Thyroid gland (tissue), 4 donors: ENCODE results near the gene PPP2R3A. TPM values are rescaled to one million over a fixed set of nuclear protein-coding genes. Genes with fewer than 3 reads are reported as not detected.

Experiments used
- DNase-seq, 2 donors: peaks; one replicate each; pipeline ENCODE4 v3.0.0-alpha.2; 2019
- H3K27ac ChIP-seq, 3 donors: fragments of 200-600 bp; sonication (generic); 1 replicate in 2 of 3; 2 replicates in 1 of 3; pipeline ENCODE4 v1.5.1; 2016 to 2019; ENCODE audit warnings: mild to moderate bottlenecking in 1 of 3, moderate library complexity in 1 of 3
- H3K27me3 ChIP-seq: fragments of 200-600 bp; sonication (generic); one replicate; pipeline ENCODE4 v1.5.1; 2019
- H3K36me3 ChIP-seq, 2 donors: fragments of 200-600 bp; sonication (generic); one replicate each; pipeline ENCODE4 v1.5.1; 2016 to 2019
- H3K4me1 ChIP-seq, 2 donors: fragments of 200-600 bp; sonication (generic); one replicate each; pipeline ENCODE4 v1.5.1; 2017 to 2019
- H3K4me3 ChIP-seq, 3 donors: fragments of 200-600 bp; sonication (generic); replicated peaks in 1 of 3; 1 replicate in 2 of 3; 2 replicates in 1 of 3; pipeline ENCODE4 v1.5.1; 2016; ENCODE audit warnings: mild to moderate bottlenecking in 1 of 3
- H3K9me3 ChIP-seq: fragments of 200-600 bp; sonication (generic); one replicate; pipeline ENCODE4 v1.5.1; 2017
- POLR2A ChIP-seq, 2 donors: fragments of 450-650 bp; IDR thresholded peaks; one replicate each; pipeline ENCODE4 v1.6.1; 2017; ENCODE audit warnings: antibody characterized with exemption in 2 of 2, mild to moderate bottlenecking in 2 of 2, moderate library complexity in 1 of 2
- WGBS, 2 donors: methylation state at CpG; one replicate each; pipeline ENCODE4 v1.1.5; 2017; 5-methylcytosine and 5-hydroxymethylcytosine counted together
- intact Hi-C: fragments of 100-400 bp; cut with DNase I; formaldehyde crosslinking; loops from one replicate; pipeline ENCODE4 v1.15.1; 2023
- total RNA-seq, 4 donors: library from RNA; depleted of rRNA; stranded (reverse); fragments of >200 nt; gene quantifications; one replicate each; pipeline ENCODE4 v1.2.3, GENCODE V29; 2016
- TF ChIP-seq, protein P1 (sequence below), 6 experiments: fragments of 200-600 bp in 3 of 6; fragments of 450-650 bp in 3 of 6; sonication (generic) in 3 of 6; IDR thresholded peaks; one replicate each; pipeline ENCODE4 v1.5.1; 2016 to 2019; ENCODE audit warnings: antibody characterized with exemption in 6 of 6, mild to moderate bottlenecking in 2 of 6, inconsistent platforms in 1 of 6, moderate library complexity in 1 of 6

PPP2R3A gene
- total RNA-seq, 4 donors from 2014 or later, result 8.5 to 15.3 (median 9.8) TPM

DNA sequence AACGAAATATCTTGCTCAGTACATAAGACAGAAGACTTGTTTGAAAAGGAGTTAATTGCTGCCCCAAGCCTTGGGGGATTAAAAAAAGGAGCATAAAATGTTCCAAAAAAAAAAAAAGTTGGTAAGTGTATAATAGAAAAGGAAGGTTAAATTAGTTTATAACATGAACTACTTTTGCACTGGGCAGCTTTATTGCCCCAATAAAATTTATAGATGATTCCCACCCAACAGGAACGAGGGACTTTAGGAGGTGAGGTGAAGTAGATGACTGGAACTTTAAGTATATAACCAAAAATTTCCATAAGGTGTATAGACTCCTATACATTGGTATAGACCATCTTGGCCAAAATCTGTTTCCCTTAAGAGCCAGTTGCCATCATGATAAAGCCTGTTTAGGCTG is 14.8 kb downstream of the PPP2R3A start:
- Histone ChIP-seq H3K27ac (no peak overlapping the region), H3K4me1 (no peaks in the 10 kb centered on the region), H3K9me3 (no peaks in the 10 kb centered on the region), H3K36me3 (no peaks in the 10 kb centered on the region), H3K4me3 (no peak overlapping the region), H3K27me3 (no peaks in the 10 kb centered on the region)
- intact Hi-C loops, result no loop called here
- no peak for TF ChIP-seq POLR2A (IDR thresholded peaks at IDR 0.05)
- TF ChIP-seq, protein P1, sequence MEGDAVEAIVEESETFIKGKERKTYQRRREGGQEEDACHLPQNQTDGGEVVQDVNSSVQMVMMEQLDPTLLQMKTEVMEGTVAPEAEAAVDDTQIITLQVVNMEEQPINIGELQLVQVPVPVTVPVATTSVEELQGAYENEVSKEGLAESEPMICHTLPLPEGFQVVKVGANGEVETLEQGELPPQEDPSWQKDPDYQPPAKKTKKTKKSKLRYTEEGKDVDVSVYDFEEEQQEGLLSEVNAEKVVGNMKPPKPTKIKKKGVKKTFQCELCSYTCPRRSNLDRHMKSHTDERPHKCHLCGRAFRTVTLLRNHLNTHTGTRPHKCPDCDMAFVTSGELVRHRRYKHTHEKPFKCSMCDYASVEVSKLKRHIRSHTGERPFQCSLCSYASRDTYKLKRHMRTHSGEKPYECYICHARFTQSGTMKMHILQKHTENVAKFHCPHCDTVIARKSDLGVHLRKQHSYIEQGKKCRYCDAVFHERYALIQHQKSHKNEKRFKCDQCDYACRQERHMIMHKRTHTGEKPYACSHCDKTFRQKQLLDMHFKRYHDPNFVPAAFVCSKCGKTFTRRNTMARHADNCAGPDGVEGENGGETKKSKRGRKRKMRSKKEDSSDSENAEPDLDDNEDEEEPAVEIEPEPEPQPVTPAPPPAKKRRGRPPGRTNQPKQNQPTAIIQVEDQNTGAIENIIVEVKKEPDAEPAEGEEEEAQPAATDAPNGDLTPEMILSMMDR (IDR thresholded peaks at IDR 0.05), result no peak
- DNase-seq, result no peak
- WGBS, 2 donors, result 88 to 94% methylated on average over 2 of the region's 2 CpGs

DNA sequence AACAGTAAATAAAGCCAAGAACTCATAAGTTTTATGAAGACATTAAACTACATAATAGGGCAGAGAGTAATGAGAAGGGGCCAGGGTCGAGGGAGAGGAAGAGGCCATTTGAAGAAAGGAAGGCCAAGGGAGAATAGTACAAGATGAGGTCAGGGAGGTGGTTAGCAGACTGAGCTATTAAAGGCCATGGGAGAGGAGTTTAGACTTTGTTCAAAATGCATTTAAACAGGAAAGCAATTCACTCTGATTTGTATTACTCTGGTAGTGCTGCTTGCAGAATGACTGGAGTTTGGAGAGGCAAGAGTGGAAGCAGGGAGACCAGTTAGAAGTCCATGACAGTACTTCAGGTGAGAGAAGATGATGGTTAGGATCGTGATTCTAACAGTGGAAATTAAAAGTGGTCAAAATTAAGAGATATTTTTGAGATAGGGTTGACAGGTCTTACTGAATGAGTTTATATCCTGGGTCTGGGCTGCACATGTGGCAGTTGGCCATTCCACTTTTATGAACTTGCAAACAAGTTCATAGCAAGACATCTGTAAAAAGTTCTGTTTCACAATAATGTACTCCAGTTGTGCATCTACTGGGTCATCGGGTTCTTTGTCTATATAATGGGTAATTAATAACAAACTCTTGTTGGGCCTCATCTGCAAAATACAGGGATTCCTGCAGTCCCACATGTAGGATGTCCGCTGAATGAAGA is 16.3 kb downstream of the PPP2R3A start:
- intact Hi-C loops, result no loop called here
- H3K4me3 ChIP-seq, result no peak overlapping the region
- H3K9me3 ChIP-seq, result no peaks in the 10 kb centered on the region
- H3K4me1 ChIP-seq, result no peaks in the 10 kb centered on the region
- no peak for TF ChIP-seq POLR2A (IDR thresholded peaks at IDR 0.05)
- TF ChIP-seq, protein P1 (IDR thresholded peaks at IDR 0.05), result no peak
- H3K27me3 ChIP-seq, result no peaks in the 10 kb centered on the region
- no peaks in the 10 kb centered on the region for H3K36me3 ChIP-seq
- 88 to 89% methylated on average over 4 of the region's 4 CpGs for WGBS, 2 donors
- DNase-seq, result no peak
- no peak overlapping the region for H3K27ac ChIP-seq

DNA sequence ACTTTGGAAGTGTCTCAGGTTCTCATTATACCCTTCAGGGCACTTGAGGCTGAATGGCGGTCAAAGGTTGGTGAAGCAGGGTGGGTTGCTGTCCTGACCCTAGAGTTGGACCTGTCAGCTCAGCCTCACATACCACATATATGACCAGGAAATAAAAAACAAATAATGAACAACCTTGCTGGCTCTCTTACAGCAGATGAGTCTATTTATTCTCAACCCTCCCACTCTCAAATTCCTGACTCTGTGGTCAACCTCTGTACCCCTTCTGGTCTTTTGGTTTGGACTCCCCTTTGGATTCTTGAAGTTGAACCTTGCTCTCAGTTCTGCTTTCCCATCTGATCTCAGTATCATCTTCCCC is 16.9 kb downstream of the PPP2R3A start:
- no peaks in the 10 kb centered on the region for H3K9me3 ChIP-seq
- no peak overlapping the region for H3K27ac ChIP-seq
- 100% methylated on average over 1 of the region's 1 CpG for WGBS, 2 donors
- H3K4me1 ChIP-seq, result no peaks in the 10 kb centered on the region
- intact Hi-C loops, result no loop called here
- DNase-seq, result no peak
- H3K36me3 ChIP-seq, result no peaks in the 10 kb centered on the region
- H3K27me3 ChIP-seq, result no peaks in the 10 kb centered on the region
- TF ChIP-seq, protein P1 (IDR thresholded peaks at IDR 0.05), result no peak
- no peak for TF ChIP-seq POLR2A (IDR thresholded peaks at IDR 0.05)
- H3K4me3 ChIP-seq, result no peak overlapping the region

DNA sequence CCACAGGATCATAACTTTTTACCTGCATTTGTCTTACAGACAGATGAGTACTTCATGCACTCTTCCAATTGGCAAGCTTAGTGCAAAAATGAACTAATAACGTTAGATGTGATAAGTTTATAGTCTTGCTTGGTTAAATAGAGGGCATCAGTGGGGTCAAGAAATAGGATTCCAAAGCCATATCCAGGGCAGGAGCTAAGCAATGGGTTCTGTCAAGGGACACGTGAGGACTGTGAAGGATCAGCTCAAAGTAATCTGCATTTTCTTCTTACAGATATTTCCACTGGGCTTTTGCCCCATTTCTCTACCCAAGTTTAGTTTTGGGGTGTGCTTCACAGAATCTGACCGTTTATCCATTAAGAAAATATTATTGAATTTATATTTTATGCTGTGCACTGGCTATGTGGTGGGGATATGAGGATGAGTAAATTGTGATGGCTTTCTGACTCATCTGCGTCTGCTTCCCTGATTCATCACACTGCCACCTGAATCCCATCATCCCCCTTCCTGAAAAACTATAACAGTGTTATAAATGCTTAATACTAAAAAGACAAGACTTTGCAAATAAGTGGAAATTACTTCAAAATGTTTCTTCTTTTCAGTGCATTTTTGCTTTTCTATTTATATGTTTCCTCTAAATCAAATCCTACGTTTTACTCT is 17.5 kb downstream of the PPP2R3A start:
- Histone ChIP-seq H3K27me3 (no peaks in the 10 kb centered on the region), H3K4me3 (no peak overlapping the region), H3K27ac (no peak overlapping the region), H3K36me3 (no peaks in the 10 kb centered on the region), H3K9me3 (no peaks in the 10 kb centered on the region), H3K4me1 (no peaks in the 10 kb centered on the region)
- TF ChIP-seq POLR2A (IDR thresholded peaks at IDR 0.05), result no peak
- TF ChIP-seq, protein P1 (IDR thresholded peaks at IDR 0.05), result no peak
- WGBS, 2 donors, result 83 to 92% methylated on average over 5 of the region's 5 CpGs
- intact Hi-C loops, result no loop called here
- DNase-seq, result no peak

DNA sequence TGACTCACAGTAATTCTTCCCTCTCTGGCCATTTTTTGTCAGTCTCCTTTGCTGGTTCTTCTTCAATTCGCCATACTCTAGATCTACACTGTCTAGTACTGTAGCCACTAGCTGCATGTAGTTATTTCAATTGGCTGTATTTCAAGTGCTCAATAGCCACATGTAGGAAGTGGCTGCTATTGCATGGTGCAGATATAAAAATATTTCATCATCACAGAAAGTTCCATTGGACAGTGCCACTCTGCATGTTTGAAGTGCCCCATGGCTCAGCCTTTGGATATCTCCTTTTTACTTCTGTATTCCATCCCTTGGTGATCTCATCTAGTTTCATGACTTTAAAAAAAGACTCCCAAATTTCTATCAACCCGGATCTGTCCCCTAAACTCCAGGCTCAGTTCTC is 22.1 kb downstream of the PPP2R3A start:
- no peaks in the 10 kb centered on the region for H3K4me1 ChIP-seq
- no peaks in the 10 kb centered on the region for H3K27me3 ChIP-seq
- no peaks in the 10 kb centered on the region for H3K36me3 ChIP-seq
- DNase-seq, result no peak
- intact Hi-C loops, result no loop called here
- no peak for TF ChIP-seq POLR2A (IDR thresholded peaks at IDR 0.05)
- TF ChIP-seq, protein P1 (IDR thresholded peaks at IDR 0.05), result no peak
- H3K4me3 ChIP-seq, result no peak overlapping the region
- no peaks in the 10 kb centered on the region for H3K9me3 ChIP-seq
- 91 to 97% methylated on average over 2 of the region's 2 CpGs for WGBS, 2 donors
- no peak overlapping the region for H3K27ac ChIP-seq
